ENCODE measurements around the gene ZNF750.

ZNF750 gene

DNA sequence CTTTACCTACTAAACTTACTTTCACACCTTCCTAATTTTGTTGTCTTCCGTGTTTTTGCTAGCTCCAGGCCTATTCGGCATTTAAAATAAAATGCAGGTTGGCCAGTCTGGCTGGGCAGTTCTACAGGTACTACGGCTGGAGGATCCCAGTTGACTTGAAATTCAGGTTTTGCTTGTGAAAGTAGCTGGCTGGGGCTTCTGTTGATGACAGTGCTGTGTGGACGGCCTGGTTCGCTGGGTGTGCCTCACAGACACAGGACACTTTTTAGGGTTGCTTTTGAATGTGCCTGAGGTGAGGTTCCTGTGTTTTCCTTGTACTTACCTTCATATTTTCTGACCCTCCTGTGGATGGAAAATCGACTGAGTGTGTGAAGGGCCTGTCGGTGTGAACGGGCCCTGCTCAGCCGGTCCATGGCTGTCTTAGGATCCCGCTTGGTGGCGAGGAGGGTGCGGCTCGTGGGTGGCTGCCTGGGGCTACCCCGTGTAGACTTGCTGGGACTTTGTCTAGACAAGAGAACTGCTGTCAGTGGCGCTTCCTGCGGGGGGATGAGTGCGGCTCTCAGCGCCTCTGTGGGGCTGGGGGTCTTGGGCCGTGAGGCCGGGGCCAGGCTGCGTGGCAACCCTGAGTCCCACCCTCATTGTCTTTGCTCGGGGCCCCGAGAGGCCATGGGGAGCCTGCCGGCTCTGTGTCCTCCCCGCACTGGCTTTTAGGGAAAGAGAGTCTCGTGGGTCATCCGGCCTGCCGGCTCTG lies 18.7 kb upstream of the ZNF750 start:
- H3K9me2 ChIP-seq (replicated peaks; ENCODE audit: insufficient read depth, low read length) = no peaks in the 10 kb centered on the region
- H3K4me3 ChIP-seq (ENCODE audit: low read length) = no peak overlapping the region
- no peaks in the 10 kb centered on the region; the same call in 1 of the 2 replicates for H3K79me2 ChIP-seq (ENCODE audit: low read length)
- no peak overlapping the region for H2AFZ ChIP-seq (ENCODE audit: low read length)
- H3F3A ChIP-seq (ENCODE audit: insufficient read depth, low read length) = peaks cover 6% of the 10 kb centered on the region
- no peak overlapping the region for H3K9ac ChIP-seq (ENCODE audit: low read length)
- no peaks in the 10 kb centered on the region for H3K9me3 ChIP-seq (replicated peaks; ENCODE audit: insufficient read depth, low read length)
- no peaks in the 10 kb centered on the region for H3K27me3 ChIP-seq (replicated peaks; ENCODE audit: insufficient read depth, low read length)
- no peak overlapping the region for H3K4me2 ChIP-seq (ENCODE audit: low read depth, low read length)
- H4K20me1 ChIP-seq (ENCODE audit: insufficient read depth, low read length) = no peaks in the 10 kb centered on the region
- no peak for DNase-seq
- TF ChIP-seq, protein P1, sequence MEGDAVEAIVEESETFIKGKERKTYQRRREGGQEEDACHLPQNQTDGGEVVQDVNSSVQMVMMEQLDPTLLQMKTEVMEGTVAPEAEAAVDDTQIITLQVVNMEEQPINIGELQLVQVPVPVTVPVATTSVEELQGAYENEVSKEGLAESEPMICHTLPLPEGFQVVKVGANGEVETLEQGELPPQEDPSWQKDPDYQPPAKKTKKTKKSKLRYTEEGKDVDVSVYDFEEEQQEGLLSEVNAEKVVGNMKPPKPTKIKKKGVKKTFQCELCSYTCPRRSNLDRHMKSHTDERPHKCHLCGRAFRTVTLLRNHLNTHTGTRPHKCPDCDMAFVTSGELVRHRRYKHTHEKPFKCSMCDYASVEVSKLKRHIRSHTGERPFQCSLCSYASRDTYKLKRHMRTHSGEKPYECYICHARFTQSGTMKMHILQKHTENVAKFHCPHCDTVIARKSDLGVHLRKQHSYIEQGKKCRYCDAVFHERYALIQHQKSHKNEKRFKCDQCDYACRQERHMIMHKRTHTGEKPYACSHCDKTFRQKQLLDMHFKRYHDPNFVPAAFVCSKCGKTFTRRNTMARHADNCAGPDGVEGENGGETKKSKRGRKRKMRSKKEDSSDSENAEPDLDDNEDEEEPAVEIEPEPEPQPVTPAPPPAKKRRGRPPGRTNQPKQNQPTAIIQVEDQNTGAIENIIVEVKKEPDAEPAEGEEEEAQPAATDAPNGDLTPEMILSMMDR (IDR thresholded peaks at IDR 0.05; ENCODE audit: low read length) = no peak
- TF ChIP-seq EZH2phosphoT487 (IDR thresholded peaks at IDR 0.05; ENCODE audit: low read length) = no peak
- H3K4me1 ChIP-seq (ENCODE audit: low read length) = peaks cover 10% of the 10 kb centered on the region
- H3K27ac ChIP-seq (ENCODE audit: low read length) = no peak overlapping the region
- H3K36me3 ChIP-seq (replicated peaks; ENCODE audit: insufficient read depth, low read length) = no peaks in the 10 kb centered on the region

DNA sequence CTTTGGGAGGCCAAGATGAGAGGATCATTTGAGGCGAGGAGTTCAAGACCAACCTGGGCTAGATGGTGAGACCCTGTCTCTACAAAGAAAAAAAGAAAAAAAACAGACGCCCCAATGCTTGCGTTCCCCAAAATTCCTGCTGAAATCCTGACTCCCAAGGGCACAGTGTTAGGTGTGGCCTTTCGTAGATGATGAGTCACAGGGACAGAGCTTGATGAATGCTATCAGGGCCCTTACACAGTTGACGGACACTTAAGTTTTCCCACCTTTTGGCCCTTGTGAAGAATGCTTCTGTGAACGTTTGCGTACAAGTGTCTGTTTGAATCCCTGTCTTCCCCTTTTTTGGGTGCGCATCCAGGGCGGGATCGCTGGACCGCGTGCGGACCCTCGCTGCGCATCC lies 16.5 kb upstream of the ZNF750 start:
- DNase-seq = no peak
- TF ChIP-seq EZH2phosphoT487 (IDR thresholded peaks at IDR 0.05; ENCODE audit: low read length) (no peak), EZH2 (optimal IDR thresholded peaks at IDR 0.05; ENCODE audit: low read depth, low read length) (no peak)
- TF ChIP-seq, protein P1 (IDR thresholded peaks at IDR 0.05; ENCODE audit: low read length) = no peak
- Histone ChIP-seq H3K36me3 (replicated peaks; ENCODE audit: insufficient read depth, low read length) (no peaks in the 10 kb centered on the region), H3K79me2 (ENCODE audit: low read length) (no peaks in the 10 kb centered on the region; the same call in 1 of the 2 replicates), H3K27ac (ENCODE audit: low read length) (no peak overlapping the region), H3K4me2 (ENCODE audit: low read depth, low read length) (no peak overlapping the region), H3K27me3 (replicated peaks; ENCODE audit: insufficient read depth, low read length) (no peaks in the 10 kb centered on the region), H2AFZ (ENCODE audit: low read length) (no peak overlapping the region), H3K9ac (ENCODE audit: low read length) (no peak overlapping the region), H3F3A (ENCODE audit: insufficient read depth, low read length) (no peaks in the 10 kb centered on the region), H3K4me1 (ENCODE audit: low read length) (no peaks in the 10 kb centered on the region), H4K20me1 (ENCODE audit: insufficient read depth, low read length) (no peaks in the 10 kb centered on the region), H3K9me3 (replicated peaks; ENCODE audit: insufficient read depth, low read length) (no peaks in the 10 kb centered on the region), H3K9me2 (replicated peaks; ENCODE audit: insufficient read depth, low read length) (no peaks in the 10 kb centered on the region), H3K4me3 (ENCODE audit: low read length) (no peak overlapping the region)

DNA sequence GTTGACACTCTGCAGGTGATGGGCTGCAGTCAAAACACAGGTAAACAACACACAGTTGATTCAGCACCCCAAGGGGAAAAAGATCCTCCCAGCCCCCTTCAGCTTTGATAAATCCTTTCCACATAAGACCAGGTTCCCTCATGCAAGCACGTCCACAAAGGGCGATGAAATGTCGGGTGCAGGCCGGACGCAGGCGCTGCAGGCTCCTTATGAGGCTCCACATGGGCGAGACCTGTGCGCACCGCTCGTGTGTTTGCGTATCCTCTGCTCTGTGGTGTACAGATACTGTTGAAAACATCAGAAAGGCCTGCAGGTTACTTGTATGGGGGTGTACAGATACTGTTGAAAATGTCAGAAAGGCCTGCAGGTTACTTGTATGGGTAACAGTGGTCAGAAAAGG lies 14.4 kb upstream of the ZNF750 start:
- H3K4me1 ChIP-seq (ENCODE audit: low read length) = no peaks in the 10 kb centered on the region
- no peak overlapping the region for H3K9ac ChIP-seq (ENCODE audit: low read length)
- TF ChIP-seq, protein P1 (IDR thresholded peaks at IDR 0.05; ENCODE audit: low read length) = no peak
- TF ChIP-seq EZH2 (optimal IDR thresholded peaks at IDR 0.05; ENCODE audit: low read depth, low read length) (no peak), EZH2phosphoT487 (IDR thresholded peaks at IDR 0.05; ENCODE audit: low read length) (no peak)
- no peaks in the 10 kb centered on the region for H3K27me3 ChIP-seq (replicated peaks; ENCODE audit: insufficient read depth, low read length)
- H3K27ac ChIP-seq (ENCODE audit: low read length) = no peak overlapping the region
- no peak overlapping the region for H2AFZ ChIP-seq (ENCODE audit: low read length)
- no peaks in the 10 kb centered on the region for H3F3A ChIP-seq (ENCODE audit: insufficient read depth, low read length)
- no peak for DNase-seq
- no peaks in the 10 kb centered on the region for H3K9me2 ChIP-seq (replicated peaks; ENCODE audit: insufficient read depth, low read length)
- H3K9me3 ChIP-seq (replicated peaks; ENCODE audit: insufficient read depth, low read length) = no peaks in the 10 kb centered on the region
- H3K36me3 ChIP-seq (replicated peaks; ENCODE audit: insufficient read depth, low read length) = no peaks in the 10 kb centered on the region
- no peak overlapping the region for H3K4me2 ChIP-seq (ENCODE audit: low read depth, low read length)
- no peak overlapping the region for H3K4me3 ChIP-seq (ENCODE audit: low read length)
- no peaks in the 10 kb centered on the region for H4K20me1 ChIP-seq (ENCODE audit: insufficient read depth, low read length)
- H3K79me2 ChIP-seq (ENCODE audit: low read length) = no peaks in the 10 kb centered on the region

Measured in MM.1S (cell line).